HG03575 (cell line): ENCODE results near the gene FBXO28.
"Not testable (repeated sequence)": the region's sequence is repeated elsewhere in the genome, so short reads cannot be mapped to it uniquely, and the experiment has no call there.

ENCODE experiments used
- ATAC-seq: cut with Tn5 transposase; IDR thresholded peaks from one replicate; pipeline ENCODE4 v1.9.1; 2021; ENCODE audit not compliant: unreplicated experiment, insufficient number of reproducible peaks, low FRiP score; ENCODE audit errors: extremely low read depth

The FBXO28 gene, protein sequence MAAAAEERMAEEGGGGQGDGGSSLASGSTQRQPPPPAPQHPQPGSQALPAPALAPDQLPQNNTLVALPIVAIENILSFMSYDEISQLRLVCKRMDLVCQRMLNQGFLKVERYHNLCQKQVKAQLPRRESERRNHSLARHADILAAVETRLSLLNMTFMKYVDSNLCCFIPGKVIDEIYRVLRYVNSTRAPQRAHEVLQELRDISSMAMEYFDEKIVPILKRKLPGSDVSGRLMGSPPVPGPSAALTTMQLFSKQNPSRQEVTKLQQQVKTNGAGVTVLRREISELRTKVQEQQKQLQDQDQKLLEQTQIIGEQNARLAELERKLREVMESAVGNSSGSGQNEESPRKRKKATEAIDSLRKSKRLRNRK

DNA sequence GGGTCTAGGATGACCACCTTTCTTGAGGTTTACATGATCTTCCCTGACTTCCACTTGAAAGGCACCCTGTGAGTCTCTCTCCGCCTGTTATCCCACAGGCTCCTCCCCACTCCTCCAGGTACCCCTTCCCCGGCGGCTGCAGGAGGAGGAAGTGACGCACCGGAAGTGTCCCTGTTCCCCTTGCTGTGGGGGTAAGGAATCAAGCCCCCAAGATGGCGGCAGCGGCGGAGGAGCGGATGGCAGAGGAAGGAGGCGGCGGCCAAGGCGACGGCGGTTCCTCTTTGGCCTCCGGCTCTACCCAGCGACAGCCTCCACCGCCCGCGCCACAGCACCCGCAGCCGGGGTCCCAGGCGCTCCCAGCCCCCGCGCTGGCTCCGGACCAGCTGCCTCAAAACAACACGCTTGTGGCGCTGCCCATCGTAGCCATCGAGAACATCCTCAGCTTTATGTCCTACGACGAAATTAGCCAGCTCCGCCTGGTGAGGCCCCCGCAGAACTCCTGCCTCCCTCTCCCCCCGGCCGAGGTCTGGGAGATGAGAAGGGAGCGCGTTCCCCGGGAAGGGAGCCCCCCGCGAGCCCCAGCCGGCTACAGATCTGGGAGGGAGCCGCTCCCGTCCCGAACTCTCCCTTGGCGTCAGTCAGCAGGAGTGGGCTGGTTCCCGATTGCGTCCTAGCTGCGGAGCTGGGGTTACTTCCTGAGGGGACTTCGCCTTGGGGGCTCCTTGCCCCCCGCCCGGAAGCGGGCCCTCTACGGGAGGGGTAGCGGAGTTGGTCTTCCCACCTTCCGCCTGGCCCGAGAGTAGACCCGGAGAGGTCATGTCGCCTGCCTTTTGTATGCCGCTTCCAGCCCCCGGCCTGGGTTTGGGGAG lies at the start of gene FBXO28:
Gene FBXO28 (plus strand): TSS at position 194 of the 869 bp plus-strand sequence. CDS start 19 bp downstream, at position 213.
- peak; percentile 81 for ATAC-seq

DNA sequence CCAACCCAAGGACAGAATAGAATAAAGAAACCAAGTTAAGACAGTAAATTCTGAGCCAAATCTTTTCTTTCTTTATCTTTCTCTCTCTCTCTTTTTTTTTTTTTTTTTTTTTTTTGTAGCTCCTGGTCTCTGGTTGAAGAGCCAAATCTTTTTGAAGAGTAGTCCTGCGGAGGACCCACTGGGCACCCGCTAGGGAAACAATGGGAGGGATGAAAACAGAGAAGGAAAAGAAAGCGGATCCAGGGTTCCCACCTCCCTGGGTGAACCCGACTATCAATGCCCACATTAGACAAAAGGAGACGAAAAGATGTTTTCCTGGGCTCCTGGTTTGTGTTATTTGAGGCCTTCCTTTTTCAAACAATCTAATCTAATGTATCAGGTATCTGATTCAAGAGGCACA lies 49.8 kb upstream of the FBXO28 start:
- ATAC-seq = no peak

GRCh38 chr1:224065455-224065854 lies 48.5 kb upstream of the FBXO28 start:
- ATAC-seq = no peak

DNA sequence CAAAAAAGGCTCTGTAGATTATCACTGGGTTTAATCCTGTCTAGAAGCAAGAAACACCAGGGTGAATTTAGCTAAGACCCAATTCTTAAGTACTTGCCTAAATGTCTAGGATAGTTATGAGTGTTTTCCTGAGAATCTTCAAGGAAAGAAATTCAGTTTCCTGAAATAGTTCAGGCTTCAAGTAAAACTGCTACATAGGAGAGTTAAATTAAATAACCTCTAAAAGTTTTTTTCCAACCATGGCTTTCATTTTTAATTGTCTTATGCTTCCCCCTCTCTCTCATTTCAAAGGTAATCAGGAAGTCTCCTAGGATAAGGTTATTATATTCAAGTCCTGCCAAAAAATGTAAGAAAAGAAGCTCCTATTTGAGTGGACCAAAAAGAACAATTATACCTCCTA lies 46.7 kb upstream of the FBXO28 start:
- no peak for ATAC-seq

GRCh38 chr1:224067621-224068457 lies 46.1 kb upstream of the FBXO28 start:
- no peak for ATAC-seq

DNA sequence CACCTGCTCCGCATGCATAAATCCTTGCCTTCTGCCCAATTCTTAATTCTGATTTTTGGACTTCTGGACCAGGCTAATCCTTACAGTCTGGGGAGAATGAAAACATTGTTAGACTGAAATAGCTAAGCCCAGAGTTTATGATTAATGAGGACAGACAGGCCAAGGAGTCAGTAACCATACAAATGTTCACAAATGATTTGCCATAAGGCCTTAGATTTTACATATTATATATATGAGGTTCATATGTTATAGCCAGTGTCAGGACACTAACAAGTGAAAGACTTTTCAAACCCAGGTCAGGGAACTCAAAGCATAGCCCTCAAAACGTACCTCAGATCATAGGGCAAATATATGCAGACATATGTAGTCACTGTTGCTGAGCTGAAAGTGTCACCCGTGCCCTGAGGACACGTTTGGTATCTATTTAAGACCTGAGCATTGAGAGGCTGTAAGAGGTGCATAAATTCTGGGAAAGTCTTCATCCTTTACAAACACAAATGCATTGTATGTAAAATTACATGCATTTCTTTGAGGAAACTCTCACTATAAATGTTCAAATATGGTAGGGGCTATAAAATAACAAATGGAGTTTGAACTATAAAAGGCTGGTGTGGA lies 45.3 kb upstream of the FBXO28 start:
- no peak for ATAC-seq

DNA sequence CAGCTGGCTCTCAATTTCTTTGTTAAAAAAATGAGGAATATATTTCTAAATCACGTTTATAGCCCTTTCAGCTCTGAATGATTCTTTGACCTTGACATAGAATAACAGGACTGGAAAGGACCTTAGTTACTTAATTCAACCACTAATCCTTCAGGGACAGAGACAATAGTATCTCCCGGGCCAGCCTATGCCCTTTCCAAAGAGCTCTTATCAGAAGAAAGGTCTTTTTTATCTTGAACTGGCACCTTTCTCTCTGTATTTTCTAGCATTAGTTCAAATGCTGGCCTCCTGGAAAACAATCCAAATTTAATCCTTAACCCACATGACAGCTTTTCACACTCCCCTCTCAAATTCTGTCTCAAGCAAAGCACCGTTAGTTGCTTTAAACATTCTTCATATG lies 44.8 kb upstream of the FBXO28 start:
- ATAC-seq = no peak

GRCh38 chr1:224070521-224070920 lies 43.4 kb upstream of the FBXO28 start:
- no peak for ATAC-seq

DNA sequence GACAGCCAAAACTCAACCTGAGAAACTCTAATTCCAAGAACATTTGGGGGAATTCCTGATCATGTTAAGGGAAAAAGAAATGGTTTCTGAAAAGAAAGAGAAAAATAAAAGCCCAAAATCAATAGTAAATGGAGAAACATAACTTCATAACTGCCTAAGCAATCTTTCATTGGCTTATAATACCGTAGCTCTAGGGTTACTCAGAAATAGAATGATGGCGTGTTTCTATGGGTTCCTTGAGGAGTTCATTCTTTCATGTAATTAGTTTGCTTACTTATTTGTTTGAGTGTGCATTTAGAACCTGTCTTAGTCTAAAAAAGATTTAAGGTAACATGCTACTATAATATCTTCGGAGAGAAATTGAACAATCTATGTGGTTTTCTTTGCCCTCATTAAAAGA lies 37.5 kb upstream of the FBXO28 start:
- ATAC-seq = no peak

DNA sequence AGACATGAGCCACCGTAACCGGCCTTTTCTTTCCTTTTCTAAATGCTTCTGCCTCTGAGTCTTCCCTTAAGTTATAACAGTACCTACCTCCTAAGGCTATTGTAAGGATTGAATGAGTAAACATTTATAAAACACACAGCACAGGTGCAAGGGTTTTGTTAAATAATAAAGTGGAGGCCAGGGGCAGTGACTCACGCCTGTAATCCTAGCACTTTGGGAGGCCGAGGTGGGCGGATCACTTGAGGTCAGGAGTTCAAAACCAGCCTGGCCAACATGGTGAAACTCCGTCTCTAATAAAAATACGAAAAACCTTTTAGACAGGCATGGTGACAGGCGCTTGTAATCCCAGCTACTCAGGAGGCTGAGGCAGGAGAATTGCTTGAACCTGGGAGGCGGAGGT lies 34.3 kb upstream of the FBXO28 start:
- ATAC-seq = not testable (repeated sequence)

DNA sequence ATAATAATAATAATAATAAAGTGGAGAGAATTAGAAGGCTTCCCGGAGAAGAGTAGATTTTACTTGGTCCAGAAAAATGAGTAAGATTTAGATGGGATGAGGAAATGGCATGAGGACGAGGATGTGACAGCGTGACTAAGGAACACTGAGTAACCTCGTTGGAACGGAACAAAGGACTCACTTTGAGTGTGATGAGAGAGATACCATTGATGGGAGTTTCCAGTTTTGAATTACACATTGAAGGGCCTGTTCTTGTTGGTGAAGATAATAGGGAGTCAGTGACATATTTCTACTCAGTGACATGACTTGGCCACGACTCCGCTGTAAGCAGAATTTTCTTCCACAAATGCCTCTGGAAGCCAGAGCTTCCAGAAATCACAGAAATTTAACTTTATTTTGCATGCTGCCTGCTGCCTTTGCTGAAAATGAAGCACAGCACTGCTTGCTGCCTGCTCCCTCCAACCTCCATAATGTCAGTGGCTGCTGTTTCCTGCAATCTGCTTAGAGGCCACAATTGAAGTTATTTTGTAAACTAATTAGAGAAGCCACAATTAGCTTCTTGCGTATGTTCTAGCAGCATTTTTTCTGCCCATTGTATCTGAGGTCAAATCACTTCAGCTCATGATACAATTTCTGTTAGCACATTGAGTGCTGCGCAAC lies 33.7 kb upstream of the FBXO28 start:
- no peak for ATAC-seq

- ATAC-seq = no peak
Observed at GRCh38 chr1:224081604-224082003, 32.3 kb upstream of the FBXO28 start.

- ATAC-seq = no peak
Observed at GRCh38 chr1:224082146-224082545, 31.8 kb upstream of the FBXO28 start.

DNA sequence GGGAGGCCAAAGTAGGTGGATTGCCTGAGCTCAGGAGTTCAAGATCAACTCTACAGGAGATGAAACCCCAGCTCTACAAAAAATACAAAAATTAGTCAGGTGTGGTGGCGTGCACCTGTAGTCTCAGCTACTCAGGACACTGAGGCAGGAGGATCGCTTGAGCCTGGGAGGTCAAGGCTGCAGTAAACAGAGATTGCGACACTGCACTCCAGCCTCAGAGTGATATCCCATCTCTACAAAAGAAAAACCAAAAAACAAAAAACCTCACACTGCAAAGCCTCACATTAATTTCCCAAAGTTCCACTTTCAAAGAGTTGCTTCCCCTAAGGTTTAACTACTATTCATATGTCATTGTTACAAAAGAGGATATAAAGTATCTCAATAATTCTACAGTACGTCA lies 29.0 kb upstream of the FBXO28 start:
- no peak for ATAC-seq

- no peak for ATAC-seq
Observed at GRCh38 chr1:224085421-224086108, 28.3 kb upstream of the FBXO28 start.

DNA sequence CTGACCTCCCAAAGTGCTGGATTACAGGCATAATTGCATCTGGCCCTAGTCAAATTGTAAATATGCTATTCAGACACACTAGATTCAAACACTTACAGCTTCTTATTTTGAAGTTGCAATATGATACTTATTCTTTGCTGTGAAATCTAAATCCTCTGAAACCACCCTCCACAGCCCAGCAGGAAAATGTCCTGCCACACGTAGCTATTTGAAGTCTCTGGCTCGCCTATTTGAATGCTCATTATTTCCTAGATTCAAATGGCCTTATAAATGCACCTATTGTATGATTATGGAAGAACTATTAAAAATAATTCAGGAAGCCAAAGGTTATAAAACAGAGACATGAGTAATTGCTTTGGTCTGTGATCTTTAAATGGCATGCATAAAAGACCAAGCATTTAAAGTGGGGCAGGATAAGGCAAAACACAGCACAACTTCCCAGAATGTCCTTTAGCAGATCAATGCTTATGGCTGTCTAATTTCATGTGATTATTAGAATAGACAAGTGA lies 26.6 kb upstream of the FBXO28 start:
- no peak for ATAC-seq

GRCh38 chr1:224089583-224089982 lies 24.3 kb upstream of the FBXO28 start:
- ATAC-seq = no peak

DNA sequence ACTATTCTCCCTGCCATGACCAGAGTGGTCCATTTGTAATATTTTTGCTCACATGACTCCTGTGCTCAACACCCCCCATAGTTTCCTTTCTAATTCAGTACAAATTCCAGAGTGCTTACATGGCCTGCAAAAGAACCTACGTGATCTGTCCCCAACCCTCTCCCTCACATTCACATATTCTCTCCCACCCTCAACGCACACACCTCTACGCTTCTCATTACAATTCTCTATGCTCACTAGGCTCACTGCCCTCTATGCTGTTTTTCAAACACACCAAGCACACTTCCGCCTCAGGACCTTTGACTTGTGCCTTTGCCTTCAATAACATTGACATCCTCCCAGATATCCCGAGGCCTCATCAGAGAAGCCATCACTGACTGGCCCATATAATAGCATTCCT lies 23.8 kb upstream of the FBXO28 start:
- no peak for ATAC-seq
